CD4-positive, alpha-beta T cell treated with Interferon gamma for 1 hour (primary cell): Measurements from ENCODE around the gene PPP4R1.
"Not testable (repeated sequence)": the region's sequence is repeated elsewhere in the genome, so short reads cannot be mapped to it uniquely, and the experiment has no call there.

ENCODE experiments used
- DNase-seq: peaks from one replicate; pipeline ENCODE4 v3.0.0-alpha.2; 2020

The PPP4R1 gene, protein sequence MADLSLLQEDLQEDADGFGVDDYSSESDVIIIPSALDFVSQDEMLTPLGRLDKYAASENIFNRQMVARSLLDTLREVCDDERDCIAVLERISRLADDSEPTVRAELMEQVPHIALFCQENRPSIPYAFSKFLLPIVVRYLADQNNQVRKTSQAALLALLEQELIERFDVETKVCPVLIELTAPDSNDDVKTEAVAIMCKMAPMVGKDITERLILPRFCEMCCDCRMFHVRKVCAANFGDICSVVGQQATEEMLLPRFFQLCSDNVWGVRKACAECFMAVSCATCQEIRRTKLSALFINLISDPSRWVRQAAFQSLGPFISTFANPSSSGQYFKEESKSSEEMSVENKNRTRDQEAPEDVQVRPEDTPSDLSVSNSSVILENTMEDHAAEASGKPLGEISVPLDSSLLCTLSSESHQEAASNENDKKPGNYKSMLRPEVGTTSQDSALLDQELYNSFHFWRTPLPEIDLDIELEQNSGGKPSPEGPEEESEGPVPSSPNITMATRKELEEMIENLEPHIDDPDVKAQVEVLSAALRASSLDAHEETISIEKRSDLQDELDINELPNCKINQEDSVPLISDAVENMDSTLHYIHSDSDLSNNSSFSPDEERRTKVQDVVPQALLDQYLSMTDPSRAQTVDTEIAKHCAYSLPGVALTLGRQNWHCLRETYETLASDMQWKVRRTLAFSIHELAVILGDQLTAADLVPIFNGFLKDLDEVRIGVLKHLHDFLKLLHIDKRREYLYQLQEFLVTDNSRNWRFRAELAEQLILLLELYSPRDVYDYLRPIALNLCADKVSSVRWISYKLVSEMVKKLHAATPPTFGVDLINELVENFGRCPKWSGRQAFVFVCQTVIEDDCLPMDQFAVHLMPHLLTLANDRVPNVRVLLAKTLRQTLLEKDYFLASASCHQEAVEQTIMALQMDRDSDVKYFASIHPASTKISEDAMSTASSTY

DNA sequence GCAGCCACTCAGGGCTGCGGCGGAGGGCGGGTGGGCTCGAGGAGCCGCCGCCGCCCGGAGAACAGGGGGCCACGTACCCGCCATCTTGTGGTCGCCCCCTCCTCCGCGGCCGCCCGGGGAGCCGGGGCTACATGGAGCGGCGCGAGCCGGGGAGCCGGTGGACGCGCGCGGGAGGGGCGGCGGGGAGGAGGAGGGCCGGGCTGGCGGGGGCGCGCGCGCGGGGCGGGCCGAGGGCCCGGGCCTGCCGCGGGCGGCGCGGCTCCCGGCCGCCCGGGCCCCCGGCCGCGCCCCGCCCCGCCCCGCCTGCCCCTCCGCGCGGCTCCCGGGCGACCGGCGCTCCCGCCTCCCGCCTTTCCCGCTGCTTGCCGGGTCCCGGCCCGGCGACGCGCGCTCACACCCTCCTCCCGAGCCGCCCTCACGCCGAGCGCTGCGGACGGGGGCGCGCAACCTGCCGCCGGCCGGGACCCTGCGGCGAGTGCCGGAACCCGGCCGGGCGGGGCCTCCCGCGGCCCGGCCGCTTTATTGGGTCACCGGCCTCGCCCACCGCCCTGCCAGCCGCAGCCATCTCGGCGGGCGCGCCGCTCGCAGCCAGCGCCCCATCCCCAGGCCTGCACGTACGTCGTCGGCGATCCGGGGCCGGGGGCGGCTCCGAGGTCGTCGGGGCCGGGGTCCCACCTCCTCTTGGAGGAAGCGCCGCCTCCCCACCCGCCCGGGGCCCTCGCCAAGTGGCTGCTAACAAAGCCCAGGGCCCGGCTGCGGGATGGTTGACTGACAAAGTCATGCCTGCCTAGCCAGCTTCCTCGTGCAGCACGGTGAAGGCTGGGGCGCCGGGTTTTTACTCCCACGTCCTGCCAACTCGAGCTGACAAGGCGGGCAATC is at the start of gene PPP4R1:
Gene PPP4R1, minus strand, starts transcription at position 159 of the 879 bp plus-strand sequence. Its CDS starts 75 bp downstream, at position 84.
- peak; percentile 67 for DNase-seq

DNA sequence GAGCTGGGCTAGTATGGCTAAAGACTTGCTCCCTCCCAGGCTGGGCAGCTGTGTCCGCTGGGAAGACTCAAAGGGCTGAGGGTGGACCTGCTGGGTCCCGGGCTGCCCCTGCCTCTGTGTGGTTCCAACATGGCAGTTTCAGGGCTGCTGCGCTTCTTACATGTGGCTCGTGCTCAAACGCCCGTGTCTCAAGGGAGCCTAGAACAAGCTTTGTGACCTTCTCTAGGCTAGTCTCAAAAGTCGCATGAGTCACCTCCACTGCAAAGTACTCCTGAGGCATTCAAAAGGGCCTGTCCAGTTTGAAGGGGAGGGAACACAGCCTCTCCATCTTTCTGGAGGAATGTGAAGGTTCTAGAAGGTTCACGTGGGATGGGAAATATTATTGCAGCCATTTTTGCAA is 49.0 kb upstream of the PPP4R1 start:
- no peak for DNase-seq

DNA sequence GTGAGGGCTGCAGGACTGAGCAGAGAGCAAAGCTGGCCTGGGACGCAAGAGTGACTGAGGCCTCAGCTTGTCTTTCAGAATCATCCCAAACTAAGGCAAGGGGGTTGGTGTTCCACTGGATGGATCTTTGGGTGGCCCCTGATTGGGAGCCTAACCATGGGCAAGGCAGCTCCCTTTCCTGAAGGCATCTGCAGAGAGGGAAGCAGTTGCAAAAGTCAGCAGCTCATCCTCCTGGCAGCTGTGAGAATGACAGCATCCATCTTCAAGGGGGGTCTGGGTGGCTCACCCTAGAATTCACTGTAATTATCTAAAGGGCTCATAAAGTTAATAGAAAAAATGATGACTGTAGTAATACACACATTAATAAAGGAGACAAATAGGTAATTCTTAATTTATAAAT is 47.2 kb upstream of the PPP4R1 start:
- no peak for DNase-seq

DNA sequence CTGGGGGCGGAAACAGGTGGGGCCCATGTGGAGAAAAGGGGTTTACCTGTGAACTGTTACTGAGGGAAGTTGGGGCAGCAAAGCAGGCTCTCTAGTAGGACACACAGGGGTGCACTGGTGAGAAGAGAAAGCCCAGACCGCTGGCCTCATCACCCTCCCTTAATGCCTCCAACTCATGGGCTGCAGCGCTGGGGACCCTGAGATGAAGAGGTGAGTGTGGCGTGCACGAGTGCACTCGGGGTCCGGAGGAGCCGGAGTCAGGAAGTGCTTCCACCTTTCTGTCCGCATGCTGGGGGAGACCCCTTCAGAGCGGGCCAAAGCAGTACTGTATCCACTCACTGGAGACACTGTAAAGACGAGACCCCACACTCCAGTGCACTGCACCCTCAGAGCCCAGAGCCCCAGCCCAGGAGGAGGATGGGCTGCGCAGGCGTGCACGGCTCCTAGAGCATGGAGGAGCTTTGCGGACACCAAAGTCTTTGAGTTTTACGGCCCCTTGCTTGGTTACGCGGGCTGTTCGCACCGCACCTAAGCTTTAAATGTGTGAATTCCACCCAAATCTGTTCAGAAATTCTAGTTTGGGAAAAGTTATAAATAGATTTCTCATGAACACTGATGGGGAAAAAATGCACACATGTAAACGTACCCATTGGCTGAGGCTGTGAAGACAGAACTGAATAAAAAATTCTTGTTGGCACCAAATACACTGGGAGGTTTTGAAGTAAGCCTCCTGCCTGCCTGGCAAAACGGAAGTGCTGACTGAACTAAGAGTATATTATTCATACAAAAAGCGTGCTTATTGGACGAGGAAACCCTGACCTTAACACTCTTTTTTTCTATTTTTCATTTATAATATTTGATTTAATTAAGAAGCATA is 45.4 kb upstream of the PPP4R1 start:
- DNase-seq, result no peak

DNA sequence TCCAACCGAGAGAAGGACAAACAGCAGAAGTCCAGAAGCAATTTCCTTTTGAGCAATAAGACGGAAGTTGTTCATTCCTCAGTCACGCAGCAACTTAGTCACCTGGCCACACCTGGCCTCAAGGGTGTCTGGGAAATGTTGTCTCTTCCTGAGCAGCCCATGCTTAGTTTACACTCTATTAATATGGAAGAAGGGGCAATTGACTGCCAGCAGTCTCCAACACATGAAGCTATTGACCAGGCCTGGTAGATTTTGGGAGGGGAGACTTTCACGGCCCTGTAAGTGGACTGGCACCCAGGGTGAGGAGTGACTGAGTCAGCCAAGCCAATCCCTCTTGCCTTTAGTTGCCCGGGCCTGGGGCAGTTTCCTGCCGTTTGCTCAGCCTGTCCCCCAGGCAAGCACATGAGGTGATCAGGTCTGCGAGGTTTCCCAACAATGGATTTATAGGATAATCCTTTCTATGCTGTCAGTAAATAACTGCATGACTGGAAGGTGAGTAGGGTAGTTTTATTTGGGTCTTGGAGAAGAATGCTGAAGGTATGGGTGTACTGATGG is 43.8 kb upstream of the PPP4R1 start:
- DNase-seq, result no peak

DNA sequence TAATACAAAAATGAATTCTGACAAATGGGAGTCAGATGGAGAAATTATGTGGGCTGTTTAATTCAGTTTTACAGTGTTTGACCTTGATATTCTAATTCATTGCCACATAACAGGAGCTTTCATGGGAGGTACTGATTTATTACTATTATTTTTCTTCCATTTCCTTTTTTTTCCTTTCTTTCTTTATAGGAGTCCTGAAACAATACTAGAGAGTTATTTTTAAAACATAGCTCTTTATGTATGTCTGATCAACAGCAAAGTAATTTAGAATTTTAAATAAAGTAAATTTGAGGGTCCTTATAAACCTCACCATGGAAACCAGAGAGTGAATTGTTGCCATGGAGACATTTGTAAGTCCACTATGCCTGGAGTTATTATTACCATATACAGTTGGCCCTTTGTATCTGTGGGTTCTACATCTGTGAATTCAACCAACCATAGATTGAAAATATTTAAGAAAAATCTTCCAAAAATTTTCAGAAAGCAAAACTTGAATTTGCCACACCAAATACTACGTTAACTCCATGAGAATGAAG is 40.9 kb upstream of the PPP4R1 start:
- no peak for DNase-seq

DNA sequence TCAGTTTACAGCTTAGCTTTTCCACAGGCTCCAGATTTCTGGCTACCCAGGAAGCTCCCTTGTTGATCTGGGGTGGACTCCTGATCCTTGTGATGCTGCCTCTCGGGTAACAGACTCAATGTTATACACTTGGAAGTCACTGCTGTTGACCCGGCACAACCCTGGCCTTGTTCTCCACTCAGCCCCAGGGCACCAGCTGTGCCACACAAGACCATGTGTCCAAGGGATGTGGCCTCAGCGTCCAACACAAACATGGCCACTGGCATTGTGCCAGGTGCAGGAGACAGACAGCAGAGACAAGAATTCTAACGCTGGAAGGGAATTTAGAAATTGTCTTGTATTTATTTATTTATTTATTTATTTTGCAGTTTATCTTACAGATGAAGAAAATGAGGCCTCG is 39.0 kb upstream of the PPP4R1 start:
- no peak for DNase-seq

DNA sequence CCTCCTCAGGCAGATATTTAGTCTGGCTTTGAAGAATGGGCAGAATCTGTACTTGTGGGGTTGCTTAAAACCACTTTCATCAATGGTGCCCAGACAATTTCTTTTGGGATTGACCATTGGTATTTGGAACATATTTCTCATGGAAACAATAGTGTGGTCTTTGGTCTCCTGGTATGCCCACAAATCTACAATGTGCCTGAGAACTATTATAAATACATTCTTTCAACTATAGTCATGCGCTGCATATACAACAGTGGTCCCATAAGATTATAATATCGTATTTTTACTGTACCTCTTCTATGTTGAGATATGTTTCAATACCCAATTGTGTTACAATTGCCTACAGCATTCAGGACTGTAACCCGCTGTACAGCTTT is 34.8 kb upstream of the PPP4R1 start:
- no peak for DNase-seq

DNA sequence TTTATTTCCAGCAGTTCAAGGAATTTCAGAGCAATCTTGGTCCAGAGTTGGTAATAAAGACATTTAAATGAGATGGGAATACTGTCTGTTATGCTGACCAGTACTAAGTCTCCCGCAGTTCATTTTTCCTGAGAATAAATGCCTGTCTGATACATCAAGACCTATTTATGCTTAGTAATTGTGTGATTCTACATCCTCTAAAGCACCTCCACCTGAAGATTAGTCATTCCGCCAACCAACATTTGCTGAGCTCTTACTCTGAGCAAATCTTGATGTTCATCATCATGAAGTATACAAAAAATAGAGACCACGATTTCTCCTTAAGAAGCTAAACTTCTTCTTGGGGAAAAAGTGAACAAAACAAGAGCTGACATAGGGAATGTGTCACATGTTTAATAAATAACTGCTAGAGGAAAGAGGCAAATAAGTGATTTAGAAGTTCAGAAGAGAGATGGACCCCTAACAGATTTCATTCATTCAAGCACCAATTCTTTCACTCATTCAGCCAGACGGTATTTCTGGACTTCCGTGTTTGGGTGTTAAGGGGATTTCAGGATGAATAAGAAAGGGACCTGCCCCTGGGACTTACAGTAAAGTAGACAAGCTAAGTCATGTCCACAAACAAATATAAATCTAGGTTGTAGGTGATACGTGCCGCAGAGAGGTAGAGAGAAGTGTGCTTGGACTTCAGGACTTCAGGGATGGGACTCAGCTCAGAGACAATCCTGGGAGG is 34.2 kb upstream of the PPP4R1 start:
- no peak for DNase-seq

DNA sequence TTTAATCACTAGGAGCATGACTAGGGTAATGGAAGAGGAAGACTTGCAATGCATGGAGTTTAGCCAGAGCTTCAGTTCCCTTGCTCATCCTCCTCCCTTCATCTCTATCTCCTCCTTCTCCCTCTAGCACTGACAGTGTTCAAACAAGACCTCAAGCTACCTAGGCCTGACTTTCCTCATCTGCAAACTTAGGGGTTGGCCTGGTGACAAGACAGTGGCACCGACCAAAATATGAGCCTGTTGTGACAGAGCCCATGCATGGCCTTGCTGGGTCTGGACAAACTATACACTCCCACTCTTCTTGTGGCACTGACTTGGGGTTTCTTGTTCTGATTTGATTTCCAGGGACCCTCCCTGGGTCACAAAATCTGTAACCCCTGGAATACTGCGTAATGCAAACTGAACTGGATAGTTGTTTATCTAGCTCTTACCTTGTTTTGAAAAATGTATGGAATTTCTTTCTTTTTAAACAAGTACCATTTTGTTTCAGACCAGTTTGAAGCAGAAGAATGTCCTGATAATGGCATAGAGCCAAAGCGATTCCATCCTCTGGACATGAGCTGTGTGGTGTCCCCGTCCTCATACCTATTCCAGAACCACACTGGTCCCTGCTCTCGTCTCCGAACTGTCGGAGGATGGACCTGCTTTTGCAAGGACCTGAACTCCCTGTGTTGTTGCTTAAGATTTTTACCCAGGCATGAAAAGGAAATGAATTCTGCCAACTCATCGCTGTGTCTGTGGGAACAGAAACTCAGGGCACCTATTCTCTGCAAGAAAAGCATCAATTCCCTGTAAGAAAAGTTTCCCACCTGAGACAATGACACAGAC is 33.4 kb upstream of the PPP4R1 start:
- no peak for DNase-seq

DNA sequence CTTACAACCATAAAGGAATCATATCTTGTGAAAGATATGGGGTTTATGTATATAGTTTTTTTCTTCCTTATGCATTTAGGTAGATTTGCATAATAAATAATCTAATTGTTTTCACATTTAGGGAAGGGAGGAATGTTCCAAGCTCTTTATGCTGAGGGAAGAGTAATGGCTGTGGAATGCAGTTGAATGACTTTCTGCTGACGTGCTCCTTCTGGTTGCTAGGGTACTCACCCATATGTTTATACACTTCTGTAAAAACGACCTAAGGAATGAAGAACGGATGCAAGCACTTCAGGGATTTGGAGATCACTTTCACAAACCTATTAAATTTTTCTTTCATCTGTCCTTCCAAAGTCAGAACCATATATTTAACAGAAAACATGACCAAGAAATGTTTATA is 29.2 kb upstream of the PPP4R1 start:
- no peak for DNase-seq

DNA sequence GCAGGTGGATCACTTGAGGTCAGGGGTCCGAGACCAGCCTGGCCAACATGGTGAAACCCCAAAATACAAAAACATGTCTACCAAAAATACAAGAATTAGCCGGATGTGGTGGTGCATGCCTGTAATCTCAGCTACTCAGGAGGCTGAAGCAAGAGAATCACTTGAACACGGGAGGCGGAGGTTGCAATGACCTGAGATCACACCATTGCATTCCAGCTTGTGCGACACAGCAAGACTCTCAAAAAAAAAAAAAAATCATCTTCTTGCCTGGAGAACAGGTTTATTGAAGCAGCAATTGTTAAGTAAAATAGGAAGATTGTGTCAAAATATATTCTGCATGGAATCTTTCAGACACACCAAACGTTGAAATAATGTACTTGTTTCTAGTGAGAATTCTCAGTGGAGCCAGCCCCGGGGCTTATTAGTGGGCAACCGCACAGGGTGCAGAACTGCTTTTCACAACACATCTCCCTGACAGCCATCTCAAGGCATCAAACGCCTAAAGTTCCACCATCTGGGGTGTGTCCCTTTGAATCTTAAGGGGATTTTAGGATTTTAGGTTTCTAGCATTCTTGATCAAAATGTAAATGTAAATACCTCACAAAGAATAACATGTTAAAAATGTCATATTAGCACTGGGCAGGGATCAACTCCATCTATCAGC is 28.6 kb upstream of the PPP4R1 start:
- no peak for DNase-seq

DNA sequence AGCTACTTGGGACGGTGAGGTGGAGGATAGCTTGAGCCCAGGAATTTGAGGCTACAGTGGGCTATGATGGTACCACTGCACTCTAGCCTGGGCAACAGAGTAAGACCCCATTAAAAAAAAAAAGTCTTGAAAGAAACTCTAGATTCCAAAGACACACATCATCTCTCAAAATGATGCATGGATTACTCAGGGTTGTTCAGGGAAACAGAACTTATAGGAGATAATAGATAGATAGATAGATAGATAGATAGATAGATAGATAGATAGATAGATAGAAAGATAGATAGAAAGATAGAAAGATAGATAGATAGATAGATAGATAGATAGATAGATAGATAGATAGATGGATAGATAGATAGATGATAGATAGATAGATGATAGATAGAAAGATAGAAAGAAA is 26.7 kb upstream of the PPP4R1 start:
- not testable (repeated sequence) for DNase-seq

DNA sequence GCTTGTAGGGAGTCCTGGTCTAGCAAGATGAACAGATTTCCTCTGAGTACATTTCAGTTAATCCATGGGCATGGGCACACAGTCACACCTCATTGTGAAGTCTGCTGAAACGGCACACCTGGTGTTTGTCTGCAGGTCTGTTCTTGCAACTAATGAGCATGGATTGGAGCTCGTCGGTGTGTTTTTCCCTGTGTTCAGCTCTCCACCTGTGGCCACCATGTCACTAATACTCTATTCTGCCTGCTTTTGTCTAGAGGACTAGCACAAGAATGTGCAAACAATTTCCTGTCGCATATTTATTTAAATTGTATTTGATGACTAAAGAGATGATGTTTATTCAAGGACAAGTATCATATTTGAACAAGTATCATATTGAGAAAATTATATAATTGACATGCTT is 24.5 kb upstream of the PPP4R1 start:
- DNase-seq, result no peak

DNA sequence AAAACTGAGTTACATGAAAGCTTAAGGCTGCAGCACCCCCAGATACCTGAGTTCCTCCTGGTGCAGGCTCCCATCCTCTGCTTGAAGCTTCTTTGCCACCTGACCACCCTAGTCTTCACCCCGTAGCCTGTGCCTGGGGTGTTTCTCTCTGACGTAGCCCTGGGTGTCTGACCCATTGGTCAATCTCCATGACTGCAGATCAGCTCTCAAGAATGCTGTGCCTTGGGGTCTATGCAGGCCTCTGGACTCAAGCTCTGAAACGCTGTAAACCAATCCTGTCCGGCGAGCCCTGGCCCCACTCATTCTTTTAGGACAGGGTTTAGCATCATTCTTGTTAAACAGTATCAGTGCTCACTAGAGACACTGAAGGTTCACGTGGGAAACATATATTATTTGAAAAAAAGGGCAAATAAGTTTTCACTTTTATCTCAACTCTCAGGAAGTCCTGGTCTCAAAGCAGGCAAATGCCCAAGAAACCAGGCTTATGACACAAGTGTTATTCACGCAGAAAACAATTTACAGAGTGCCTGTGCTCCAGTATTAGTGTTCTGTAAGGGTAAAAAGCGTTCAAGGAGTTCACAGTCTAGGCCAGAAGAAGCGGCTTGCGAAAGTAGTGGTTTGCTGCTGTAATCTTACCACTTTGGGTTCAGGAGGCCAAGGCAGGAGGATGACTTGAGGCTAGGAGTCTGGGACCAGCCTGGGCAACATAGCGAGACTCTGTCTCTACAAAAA is 22.8 kb upstream of the PPP4R1 start:
- DNase-seq, result no peak

DNA sequence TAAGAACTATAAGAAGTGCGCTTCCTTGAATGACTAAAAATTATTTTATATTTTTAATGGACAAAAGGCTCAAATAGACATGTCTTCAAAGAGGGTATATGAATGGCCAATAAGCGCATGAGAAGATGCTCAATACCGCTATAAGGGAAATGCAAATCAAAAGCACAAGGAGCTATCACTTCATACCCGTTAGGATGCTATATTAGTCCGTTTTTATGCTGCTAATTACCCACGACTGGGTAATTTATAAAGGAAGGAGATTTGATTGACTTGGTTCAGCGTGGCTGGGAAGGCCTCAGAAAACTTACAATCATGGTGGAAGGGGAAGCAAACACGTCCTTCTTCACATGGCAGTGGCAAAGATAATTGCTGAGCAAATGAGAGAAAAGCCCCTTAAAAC is 20.5 kb upstream of the PPP4R1 start:
- DNase-seq, result no peak

DNA sequence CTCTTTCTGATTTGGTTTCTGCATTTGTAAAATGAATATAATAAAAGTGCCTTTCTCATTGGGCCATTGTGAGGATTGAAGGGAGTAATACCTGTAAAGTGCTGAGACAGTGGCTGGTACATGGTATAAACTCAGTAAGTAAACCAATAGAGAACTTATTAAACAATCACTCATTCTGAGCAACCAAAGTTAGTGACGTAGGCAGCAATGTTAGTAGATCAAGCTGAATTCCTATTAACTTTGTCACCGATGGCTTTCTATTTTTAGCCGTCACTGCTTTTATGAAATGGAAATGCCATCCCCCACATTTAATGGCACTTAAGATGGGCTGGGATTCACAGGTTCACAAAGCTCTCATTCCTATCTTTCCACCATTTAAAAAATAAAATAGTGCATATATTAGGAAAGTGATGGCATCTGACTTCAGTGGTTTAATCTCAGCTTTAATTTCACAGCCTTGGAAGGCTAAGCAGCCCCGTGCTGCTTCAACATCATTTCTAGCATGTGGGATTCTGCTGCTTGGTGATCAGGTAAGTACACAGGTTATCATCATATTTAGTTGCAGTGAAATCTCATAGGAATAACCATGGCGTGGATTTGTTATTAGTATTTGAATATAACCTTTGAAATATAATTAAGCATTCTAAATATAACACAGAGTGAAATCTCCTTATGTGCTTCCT is 17.6 kb upstream of the PPP4R1 start:
- DNase-seq, result no peak

DNA sequence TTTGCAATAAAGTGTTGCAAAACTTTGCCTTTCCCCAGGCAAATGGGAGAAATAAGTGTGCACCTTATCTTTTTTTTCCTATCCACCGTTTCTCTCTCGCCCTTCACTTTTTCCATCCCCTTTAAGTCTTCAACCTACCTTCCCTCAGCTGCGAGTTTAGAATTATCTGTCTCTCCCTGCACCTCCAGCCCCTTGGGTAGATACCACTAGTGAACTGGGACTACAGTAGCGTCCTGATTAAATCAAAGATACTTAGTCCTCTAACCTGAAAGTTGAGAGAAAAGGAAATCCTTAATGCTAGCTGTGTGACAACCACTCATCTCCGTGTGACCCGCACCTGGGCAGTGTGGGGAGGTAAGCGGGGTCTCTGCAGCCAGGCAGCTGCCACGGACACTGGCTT is 16.1 kb upstream of the PPP4R1 start:
- DNase-seq, result no peak
